ENCODE data around the gene SINHCAF. TPM values are rescaled to one million over a fixed set of nuclear protein-coding genes. Genes with fewer than 3 reads are reported as not detected.

The SINHCAF gene
- total RNA-seq, 1 experiment from 2014 or later = 179 TPM

- 0 out of 4 replicates have a peak, but pooled peaks cover 0 to 10% of the 10 kb centered on the region in 2 experiments for H3K36me3 ChIP-seq (ENCODE audit: control insufficient read depth in 1 of 2, insufficient read depth in 2 of 2, low read length in 2 of 2)
- peaks cover 56% of the 10 kb centered on the region for H4K20me1 ChIP-seq (ENCODE audit: insufficient read depth)
- no peaks in the 10 kb centered on the region for H3K9me2 ChIP-seq (ENCODE audit: insufficient read depth)
- H3K9ac ChIP-seq (ENCODE audit: low read length) = no peak overlapping the region
- peaks cover 100% of the 10 kb centered on the region for H3K79me2 ChIP-seq (ENCODE audit: insufficient read depth, low read length)
- ATAC-seq (no peak), DNase-seq (ENCODE audit: low read depth, low spot score) (no peak)
- H3K4me3 ChIP-seq (replicated peaks in 1 of 2; ENCODE audit: low read depth in 1 of 2, low read length in 2 of 2) = no peak overlapping the region
- TF ChIP-seq POLR2A (IDR thresholded peaks at IDR 0.05; ENCODE audit: borderline replicate concordance, extremely low read depth, insufficient read depth, insufficient read length) (no peak), CEBPB (IDR thresholded peaks at IDR 0.05; ENCODE audit: low read depth) (0 out of 2 replicates have a peak, but pooled peaks have one; percentile 12)
- no peaks in the 10 kb centered on the region for H3K27me3 ChIP-seq (ENCODE audit: insufficient read depth, low read length)
- H3K27ac ChIP-seq (ENCODE audit: low read depth, low read length) = no peak overlapping the region
- CTCF ChIA-PET = interaction anchor here (1.2 kb wide), 1 partner anchor 11 kb away, joined by 5 read pairs; the partner anchor contains the start of gene SINHCAF
- H2AFZ ChIP-seq (ENCODE audit: low read depth, low read length, poor library complexity, severe bottlenecking) = no peak overlapping the region
- H3K4me2 ChIP-seq (ENCODE audit: low read length) = no peak overlapping the region
- intact Hi-C loops (cut with micrococcal nuclease) = no loop called here
- no peaks in the 10 kb centered on the region for H3K9me3 ChIP-seq (ENCODE audit: control insufficient read depth in 1 of 2, insufficient read depth in 1 of 2, low read depth in 1 of 2, low read length in 2 of 2)
- RAD21 ChIA-PET (ENCODE audit: low non-redundant PET in 1 of 2, low total read pairs in 2 of 2, uncharacterized antibody in 2 of 2, unreplicated experiment in 2 of 2) = no interaction called here
- BruUV-seq (replicated peaks) = no TSS peak
- POLR2A ChIA-PET = interaction anchor here (1.4 kb wide), 1 partner anchor 10 kb away, joined by 3 read pairs; the partner anchor contains the start of gene SINHCAF
- peaks cover 19 to 35% of the 10 kb centered on the region in 2 experiments for H3K4me1 ChIP-seq (ENCODE audit: control insufficient read depth in 1 of 2, insufficient read depth in 2 of 2, low read length in 2 of 2)
Observed at GRCh38 chr12:31315784-31316465, 10.0 kb downstream of the SINHCAF start.

GRCh38 chr12:31315044-31315715, 10.8 kb downstream of the SINHCAF start:
- no TSS peak for BruUV-seq (replicated peaks)
- ChIA-PET POLR2A (interaction anchor here (1.4 kb wide), 1 partner anchor 11 kb away, joined by 3 read pairs; the partner anchor contains the start of gene SINHCAF), RAD21 (ENCODE audit: low non-redundant PET in 1 of 2, low total read pairs in 2 of 2, uncharacterized antibody in 2 of 2, unreplicated experiment in 2 of 2) (no interaction called here), CTCF (interaction anchor here (1.0 kb wide), 1 partner anchor 16 kb away, joined by 3 read pairs; no protein-coding TSS in a partner anchor)
- no peaks in the 10 kb centered on the region for H3K9me3 ChIP-seq (ENCODE audit: control insufficient read depth in 1 of 2, insufficient read depth in 1 of 2, low read depth in 1 of 2, low read length in 2 of 2)
- no peak overlapping the region for H3K27ac ChIP-seq (ENCODE audit: low read depth, low read length)
- peaks cover 19 to 29% of the 10 kb centered on the region in 2 experiments for H3K4me1 ChIP-seq (ENCODE audit: control insufficient read depth in 1 of 2, insufficient read depth in 2 of 2, low read length in 2 of 2)
- DNase-seq (ENCODE audit: low read depth, low spot score) (no peak), ATAC-seq (no peak)
- peaks cover 100% of the 10 kb centered on the region for H3K79me2 ChIP-seq (ENCODE audit: insufficient read depth, low read length)
- H3K9ac ChIP-seq (ENCODE audit: low read length) = no peak overlapping the region
- H3K4me3 ChIP-seq (replicated peaks in 1 of 2; ENCODE audit: low read depth in 1 of 2, low read length in 2 of 2) = no peak overlapping the region
- H3K36me3 ChIP-seq (ENCODE audit: control insufficient read depth in 1 of 2, insufficient read depth in 2 of 2, low read length in 2 of 2) = 0 out of 4 replicates have a peak, but pooled peaks cover 0 to 10% of the 10 kb centered on the region in 2 experiments
- H3K9me2 ChIP-seq (ENCODE audit: insufficient read depth) = no peaks in the 10 kb centered on the region
- no peaks in the 10 kb centered on the region for H3K27me3 ChIP-seq (ENCODE audit: insufficient read depth, low read length)
- intact Hi-C loops (cut with micrococcal nuclease) = no loop called here
- H4K20me1 ChIP-seq (ENCODE audit: insufficient read depth) = peaks cover 53% of the 10 kb centered on the region
- H3K4me2 ChIP-seq (ENCODE audit: low read length) = no peak overlapping the region
- H2AFZ ChIP-seq (ENCODE audit: low read depth, low read length, poor library complexity, severe bottlenecking) = no peak overlapping the region
- TF ChIP-seq FOSL1 (IDR thresholded peaks at IDR 0.05; ENCODE audit: low read depth) (no peak), POLR2AphosphoS5 (IDR thresholded peaks at IDR 0.05; ENCODE audit: low read depth, low read length) (no peak), SP1 (IDR thresholded peaks at IDR 0.05; ENCODE audit: low read depth) (no peak), CEBPB (IDR thresholded peaks at IDR 0.05; ENCODE audit: low read depth) (no peak), ZFX (IDR thresholded peaks at IDR 0.05) (no peak), CTCF (IDR thresholded peaks at IDR 0.05 in 2 of 3, conservative IDR thresholded peaks at IDR 0.05 in 1 of 3; ENCODE audit: borderline replicate concordance in 1 of 3, insufficient read depth in 1 of 3, low read depth in 2 of 3, low read length in 2 of 3) (no peak), SIN3A (IDR thresholded peaks at IDR 0.05; ENCODE audit: low read depth) (no peak), YY1 (IDR thresholded peaks at IDR 0.05; ENCODE audit: extremely low read depth, insufficient replicate concordance, low read depth, low read length) (no peak), MAX (IDR thresholded peaks at IDR 0.05) (no peak), EGR1 (IDR thresholded peaks at IDR 0.05; ENCODE audit: low read depth) (no peak), TCF7L2 (IDR thresholded peaks at IDR 0.05; ENCODE audit: borderline replicate concordance, extremely low read depth, insufficient read depth, insufficient read length) (no peak), ZBTB33 (IDR thresholded peaks at IDR 0.05; ENCODE audit: extremely low read depth, insufficient replicate concordance, low read length) (no peak), RAD21 (IDR thresholded peaks at IDR 0.05; ENCODE audit: low read depth) (no peak)

All from HCT116 (cell line).